SK-N-DZ (cell line): ENCODE measurements around the gene ACTN3. TPM values are rescaled to one million over a fixed set of nuclear protein-coding genes. Genes with fewer than 3 reads are reported as not detected.
"Not testable (repeated sequence)": the region's sequence is repeated elsewhere in the genome, so short reads cannot be mapped to it uniquely, and the experiment has no call there.

Experiments
- DNase-seq: peaks from one replicate; pipeline ENCODE4 v3.0.0-alpha.2; 2015; ENCODE audit warnings: low spot score
- polyA plus RNA-seq, 2 experiments: library from polyadenylated mRNA; depleted of rRNA; stranded (reverse); fragments of >200 nt; gene quantifications; 2 replicates each; pipeline ENCODE4 v1.2.3, GENCODE V29; 2014

The ACTN3 gene
- polyA plus RNA-seq (2014; cell fraction: cytosol; rRNA removed) = not detected in 2 replicates
- polyA plus RNA-seq (2014; cell fraction: nucleus; rRNA removed) = 0.08 TPM in 1 of 2 replicates, not detected in the other

GRCh38 chr11:66546368-66546965 lies at the start of gene ACTN3:
Gene ACTN3 (plus strand): TSS chr11:66546903. CDS start chr11:66546938, 35 bp downstream.
- DNase-seq = no peak

- no peak for DNase-seq
These were observed 49.5 kb upstream of the ACTN3 start for GRCh38 chr11:66497206-66497605.

GRCh38 chr11:66498506-66498905 lies 48.2 kb upstream of the ACTN3 start:
- DNase-seq = no peak

GRCh38 chr11:66505276-66505816 lies 41.4 kb upstream of the ACTN3 start:
- no peak for DNase-seq

GRCh38 chr11:66509131-66509561 lies 37.6 kb upstream of the ACTN3 start:
- DNase-seq = no peak

GRCh38 chr11:66510271-66510989 lies 36.3 kb upstream of the ACTN3 start, which contains the start of gene BBS1:
Gene BBS1 (plus strand): TSS chr11:66510635. CDS start chr11:66510660, 25 bp downstream.
- DNase-seq = peak; percentile 76

- no peak for DNase-seq
These were observed 35.7 kb upstream of the ACTN3 start for GRCh38 chr11:66510990-66511339.

GRCh38 chr11:66523611-66524010 lies 23.1 kb upstream of the ACTN3 start:
- DNase-seq = no peak

GRCh38 chr11:66524304-66525040 lies 22.2 kb upstream of the ACTN3 start:
- no peak for DNase-seq

GRCh38 chr11:66529069-66529468 lies 17.6 kb upstream of the ACTN3 start:
- DNase-seq = no peak

GRCh38 chr11:66529655-66530054 lies 17.0 kb upstream of the ACTN3 start:
- DNase-seq = no peak

GRCh38 chr11:66530927-66531709 lies 15.6 kb upstream of the ACTN3 start:
- DNase-seq = no peak

- no peak for DNase-seq
These were observed 14.9 kb upstream of the ACTN3 start for GRCh38 chr11:66531841-66532240.

- DNase-seq = no peak
These were observed 13.9 kb upstream of the ACTN3 start for GRCh38 chr11:66532784-66533183.

- DNase-seq = no peak
These were observed 7.4 kb upstream of the ACTN3 start for GRCh38 chr11:66539170-66539869.

GRCh38 chr11:66539870-66540213 lies 6.9 kb upstream of the ACTN3 start:
- no peak for DNase-seq

- not testable (repeated sequence) for DNase-seq
These were observed 6.1 kb upstream of the ACTN3 start for GRCh38 chr11:66540598-66540997.

- no peak for DNase-seq
These were observed 4.8 kb upstream of the ACTN3 start for GRCh38 chr11:66541892-66542291.

GRCh38 chr11:66542362-66542761 lies 4.3 kb upstream of the ACTN3 start:
- DNase-seq = no peak

- peak; percentile 79 for DNase-seq
These were observed 3.2 kb upstream of the ACTN3 start for GRCh38 chr11:66543263-66544107.
